GM12892 (cell line): ENCODE data around the gene MYOF.

Experiments used
- POLR2A ChIP-seq: IDR thresholded peaks from 2 replicates; pipeline ENCODE4 v1.6.1; 2011; ENCODE audit warnings: low read depth, low read length, control low read depth
- POLR2AphosphoS5 ChIP-seq: IDR thresholded peaks from 2 replicates; pipeline ENCODE4 v1.6.1; 2011; ENCODE audit warnings: low read depth, low read length, control low read depth

GRCh38 chr10:93356516-93356915 is 125.6 kb downstream of the MYOF start:
- TF ChIP-seq POLR2A (no peak), POLR2AphosphoS5 (no peak)
